Muscle of arm (tissue), 12 donors: ENCODE measurements around the gene CEP162. TPM values are rescaled to one million over a fixed set of nuclear protein-coding genes. Genes with fewer than 3 reads are reported as not detected.
"Not testable (repeated sequence)": the region's sequence is repeated elsewhere in the genome, so short reads cannot be mapped to it uniquely, and the experiment has no call there.

ENCODE experiments used
- DNase-seq: peaks from one replicate; pipeline ENCODE4 v3.0.0-alpha.2; 2013
- polyA plus RNA-seq, 12 donors: library from polyadenylated mRNA; unstranded; fragments of 120-200 nt; gene quantifications; one replicate each; pipeline ENCODE4 v1.2.1, GENCODE V29; 2013; ENCODE audit not compliant: insufficient read length in 12 of 12

The CEP162 gene
- polyA plus RNA-seq, 12 donors: 4.9 to 14.9 (median 8.0) TPM; not detected in 1

DNA sequence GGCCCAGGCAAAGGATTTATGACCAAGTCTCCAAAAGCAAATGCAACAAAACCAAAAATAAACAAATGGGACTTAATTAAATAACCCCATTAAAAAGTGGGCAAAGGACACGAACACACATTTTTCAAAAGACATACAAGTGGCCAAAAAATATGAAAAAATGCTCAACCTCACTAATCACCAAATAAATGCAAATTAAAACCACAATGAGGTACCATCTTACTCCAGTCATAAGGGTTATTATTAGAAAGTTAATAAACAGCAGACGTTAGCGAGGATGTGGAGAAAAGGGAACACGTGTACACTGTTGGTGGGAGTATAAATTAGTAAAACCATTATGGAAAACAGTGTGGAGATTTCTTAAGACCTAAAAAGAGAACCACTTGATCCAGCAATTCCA lies 71.1 kb downstream of the CEP162 start:
- no peak for DNase-seq

DNA sequence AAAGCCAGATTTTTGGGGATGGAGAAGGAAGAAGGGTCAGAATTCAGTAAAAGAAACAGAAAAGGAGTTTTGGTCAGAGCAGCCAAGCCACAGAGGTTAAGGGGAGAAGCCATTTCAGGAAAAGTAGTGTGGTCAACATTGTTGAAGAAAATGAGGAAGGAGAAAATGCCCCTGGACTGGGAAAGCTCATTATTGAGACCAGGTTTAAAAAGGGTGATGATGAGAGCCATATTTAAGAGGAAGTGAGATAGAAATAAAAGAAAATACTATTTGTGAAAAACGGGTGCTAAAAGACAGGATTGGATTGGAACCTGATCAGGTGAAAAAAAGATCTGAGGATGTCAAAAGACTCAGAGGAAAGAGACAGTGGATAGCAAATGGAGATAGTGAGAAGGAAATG lies 75.8 kb downstream of the CEP162 start:
- DNase-seq: no peak

DNA sequence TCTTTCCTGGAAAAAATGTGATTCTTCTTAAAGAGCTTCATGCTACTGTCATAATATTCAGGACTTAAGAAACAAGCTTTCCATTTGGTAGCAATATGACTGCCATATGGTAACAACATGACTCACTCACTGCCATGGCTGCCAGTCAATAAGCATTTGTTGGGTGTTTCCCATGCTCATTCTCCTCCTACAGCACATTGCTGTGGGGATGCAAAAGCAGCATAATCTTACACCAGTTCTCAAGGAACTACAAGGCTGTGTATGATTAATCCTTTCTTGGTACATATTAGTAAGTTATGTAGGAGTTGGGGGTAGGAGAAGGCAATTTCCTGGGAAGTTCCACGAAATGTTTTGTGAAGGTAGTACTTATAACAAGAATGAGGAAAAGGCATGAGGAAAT lies 76.7 kb downstream of the CEP162 start:
- DNase-seq: no peak

DNA sequence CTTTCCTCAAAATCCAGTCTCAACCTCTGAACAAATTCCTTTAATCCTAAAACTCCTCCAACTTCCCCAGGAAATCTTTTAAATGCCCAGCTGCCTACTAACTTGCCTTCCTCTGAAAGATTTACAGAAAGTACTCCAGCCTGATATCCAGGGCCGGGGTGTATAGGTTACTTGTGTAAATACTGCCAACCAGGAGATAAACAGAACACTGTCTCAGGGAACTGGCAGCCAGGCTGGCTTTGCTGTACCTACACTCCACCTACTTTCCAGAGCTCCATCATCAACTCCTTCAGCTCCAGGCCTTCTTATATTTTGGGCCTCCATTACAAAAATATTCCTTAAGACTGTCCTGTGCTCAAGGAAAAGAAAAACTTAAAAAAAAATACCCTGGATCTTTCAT lies 85.9 kb downstream of the CEP162 start:
- no peak for DNase-seq

DNA sequence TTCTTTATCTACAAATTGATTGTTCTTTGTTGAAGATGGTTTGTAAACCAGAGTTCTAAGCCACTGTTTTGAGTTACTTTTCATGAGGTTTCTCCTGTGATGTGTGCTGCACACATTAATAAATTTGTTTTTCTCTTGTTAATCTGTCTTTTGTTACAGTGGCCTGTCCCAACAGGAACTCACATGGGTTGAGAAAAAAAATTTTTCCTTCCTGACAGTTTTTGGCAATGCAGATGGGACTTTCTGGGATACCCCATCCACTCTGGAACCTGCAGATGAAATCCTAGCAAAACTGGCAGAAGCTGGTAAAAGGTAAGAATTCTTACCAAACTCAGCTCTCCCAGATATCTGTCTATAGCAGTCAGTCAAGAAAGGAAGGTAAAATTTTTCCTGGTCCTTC lies 88.1 kb downstream of the CEP162 start:
- no peak for DNase-seq

DNA sequence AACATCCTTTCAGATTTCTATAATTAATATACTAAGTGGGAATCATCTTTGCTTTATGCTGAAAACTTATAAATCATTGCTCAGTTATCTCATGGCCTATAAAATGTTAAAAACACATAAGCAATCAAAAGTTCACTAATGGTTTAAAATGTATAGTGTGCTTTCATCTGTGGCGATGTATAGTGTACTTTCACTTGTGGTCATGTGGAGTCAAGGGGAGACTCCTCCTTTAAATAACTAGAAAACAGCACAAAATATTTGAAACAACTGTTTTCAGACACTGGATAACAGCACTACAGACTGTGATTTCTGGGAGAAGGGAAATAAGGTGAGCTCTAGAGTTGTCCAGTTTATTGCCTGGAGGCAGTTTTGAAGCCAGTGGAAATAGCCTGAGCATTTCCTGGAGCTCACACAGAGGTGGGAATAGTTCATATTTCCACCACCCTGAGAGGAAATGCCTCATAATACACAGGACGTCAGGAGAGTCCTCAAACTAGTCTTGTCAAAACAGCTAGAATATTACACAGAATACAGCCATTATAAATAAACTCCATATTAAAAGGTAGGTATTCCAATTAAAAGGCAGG lies 89.4 kb downstream of the CEP162 start:
- no peak for DNase-seq

DNA sequence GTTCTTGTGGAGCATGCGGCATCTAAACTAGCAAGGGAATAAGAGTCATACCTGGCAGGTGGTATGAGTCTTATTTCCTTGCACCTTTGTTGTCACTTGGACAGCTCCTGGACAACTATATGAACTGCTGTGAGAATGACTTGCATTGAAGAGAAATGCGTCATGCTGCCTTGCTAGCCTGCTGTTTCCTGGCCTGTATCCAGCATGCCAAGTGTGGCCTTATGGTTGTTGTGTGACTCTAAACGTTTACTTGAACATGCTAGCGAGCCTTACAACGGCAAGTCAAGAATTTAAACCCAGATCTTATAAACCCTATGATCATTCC lies 90.4 kb downstream of the CEP162 start:
- DNase-seq: no peak

DNA sequence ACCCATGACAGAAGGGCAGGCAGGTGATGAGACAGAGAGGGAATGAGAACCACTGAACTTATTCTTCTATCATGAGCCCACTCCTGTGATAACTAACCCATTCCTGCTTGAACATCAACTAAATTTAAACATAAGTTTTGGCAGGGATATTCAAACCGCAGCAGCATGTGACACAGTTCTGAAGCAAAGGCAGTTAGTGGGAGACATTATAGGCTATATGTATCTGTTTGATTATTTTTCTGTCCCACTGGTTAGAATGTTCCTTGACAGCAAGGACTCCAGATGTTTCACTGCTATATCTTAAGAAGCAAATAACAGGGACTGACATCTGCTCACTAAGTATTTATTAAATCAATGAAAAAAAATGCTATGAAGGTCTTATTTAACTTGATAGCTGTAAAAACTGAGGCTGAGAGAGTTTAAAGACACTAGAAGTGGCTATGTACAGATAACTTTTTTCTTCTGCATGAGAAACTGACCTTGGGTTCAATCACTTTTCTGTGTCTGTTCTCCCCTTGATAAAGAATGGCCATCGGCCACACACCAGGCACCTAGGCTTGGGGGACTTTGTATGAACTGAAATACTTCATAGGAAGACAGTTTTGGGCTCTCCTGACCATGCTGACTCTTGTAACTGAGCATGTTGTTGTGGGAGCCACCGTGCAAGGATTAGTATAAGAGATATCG lies 90.9 kb downstream of the CEP162 start:
- DNase-seq: no peak

DNA sequence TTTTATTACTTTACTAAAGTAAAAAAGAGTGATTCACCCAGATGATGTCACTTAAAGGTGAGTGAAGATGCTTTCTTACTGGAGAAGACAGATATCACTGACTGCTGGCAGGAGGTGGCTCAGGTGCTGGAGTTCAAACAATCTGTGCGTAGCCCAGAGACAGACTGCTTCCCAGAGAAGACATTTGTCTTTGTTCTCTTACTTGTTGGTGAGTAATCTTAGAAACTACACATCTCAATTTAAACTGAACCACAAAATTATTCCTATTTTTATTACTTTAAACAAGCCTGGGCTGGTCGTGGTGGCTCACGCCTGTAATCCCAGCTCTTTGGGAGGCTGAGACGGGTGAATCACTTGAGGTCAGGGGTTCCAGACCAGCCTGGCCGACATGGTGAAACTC lies 92.2 kb downstream of the CEP162 start:
- no peak for DNase-seq

DNA sequence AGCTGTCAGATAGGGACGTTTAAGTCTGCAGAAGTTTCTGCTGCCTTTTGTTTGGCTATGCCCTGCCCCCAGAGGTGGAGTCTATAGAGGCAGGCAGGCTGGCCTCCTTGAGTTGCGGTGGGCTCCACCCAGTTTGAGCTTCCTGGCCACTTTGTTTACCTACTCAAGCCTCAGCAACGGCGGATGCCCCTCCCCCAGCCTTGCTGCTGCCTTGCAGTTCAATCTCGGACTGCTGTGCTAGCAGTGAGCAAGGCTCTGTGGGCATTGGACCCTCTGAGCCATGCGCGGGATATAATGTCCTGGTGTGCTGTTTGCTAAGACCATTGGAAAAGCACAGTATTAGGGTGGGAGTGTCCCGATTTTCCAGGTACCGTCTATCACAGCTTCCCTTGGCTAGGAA lies 94.1 kb downstream of the CEP162 start:
- not testable (repeated sequence) for DNase-seq

DNA sequence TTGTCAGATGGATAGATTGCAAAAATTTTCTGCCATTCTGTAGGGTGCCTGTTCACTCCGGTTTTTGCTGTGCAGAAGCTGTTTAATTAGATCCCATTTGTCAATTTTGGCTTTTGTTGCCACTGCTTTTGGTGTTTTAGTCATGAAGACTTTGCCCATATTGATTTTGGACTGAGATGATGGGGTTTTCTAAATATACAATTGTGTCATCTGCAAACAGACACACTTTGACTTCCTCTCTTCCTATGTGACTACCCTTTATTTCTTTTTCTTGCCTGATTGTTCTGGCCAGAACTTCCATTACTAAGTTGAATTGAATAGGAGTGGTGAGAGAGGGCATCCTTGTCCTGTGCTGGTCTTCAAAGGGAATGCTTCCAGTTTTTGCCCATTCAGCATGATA lies 97.9 kb downstream of the CEP162 start:
- not testable (repeated sequence) for DNase-seq

DNA sequence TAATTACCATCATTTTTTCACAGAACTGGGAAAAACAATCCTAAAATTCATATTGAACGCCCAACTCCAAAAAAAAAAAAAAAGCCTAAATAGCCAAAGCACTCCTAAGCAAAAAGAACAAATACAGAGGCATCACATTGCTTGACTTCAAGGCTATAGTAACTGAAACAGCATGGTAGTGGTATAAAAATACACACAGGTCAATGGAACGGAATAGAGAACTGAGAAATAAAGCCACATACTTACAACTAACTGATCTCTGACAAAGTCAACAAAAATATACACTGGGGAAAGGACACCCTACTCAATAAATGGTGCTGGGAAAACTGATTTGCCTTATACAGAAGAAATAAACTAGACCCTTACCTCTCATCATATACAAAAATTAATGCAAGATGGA lies 104.3 kb downstream of the CEP162 start:
- no peak for DNase-seq

DNA sequence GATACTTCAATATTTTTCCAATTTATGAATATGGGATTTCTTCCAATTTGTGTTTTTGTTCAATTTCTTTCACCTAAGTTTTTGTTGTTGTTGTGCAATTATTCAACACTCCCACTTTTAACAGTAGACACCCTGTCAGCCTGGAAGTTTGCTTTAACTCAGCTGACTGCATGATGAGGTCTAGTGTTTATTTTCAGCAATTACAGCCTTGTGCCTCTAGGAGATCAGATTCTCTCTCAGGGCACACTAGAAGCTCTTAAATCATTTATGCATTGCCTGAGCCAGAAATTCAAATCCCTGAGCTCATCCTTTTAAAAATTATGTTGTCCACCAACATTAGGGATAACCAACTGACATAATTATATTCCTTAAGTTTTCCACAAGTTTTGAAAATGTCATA lies 108.2 kb downstream of the CEP162 start:
- DNase-seq: no peak

DNA sequence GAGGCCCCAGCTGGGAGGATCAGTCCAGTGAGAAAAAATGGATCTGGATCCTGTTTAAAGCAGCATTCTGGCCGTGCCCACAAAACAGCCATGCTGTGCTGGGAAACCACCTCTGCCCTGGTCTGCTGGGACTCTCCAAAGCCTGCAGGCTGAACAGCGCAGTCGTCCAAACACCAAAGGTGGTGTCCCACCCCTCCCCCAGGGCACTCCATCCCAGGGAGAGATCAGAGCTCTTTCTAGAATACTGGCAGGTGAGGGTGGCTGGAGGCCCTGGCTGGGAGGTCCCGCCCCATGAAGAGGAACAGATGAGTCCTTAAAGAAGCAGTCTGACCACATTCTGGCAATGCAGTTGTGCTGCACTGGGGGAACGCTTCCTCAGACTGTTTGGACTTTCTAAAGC lies 109.3 kb downstream of the CEP162 start:
- DNase-seq: no peak

DNA sequence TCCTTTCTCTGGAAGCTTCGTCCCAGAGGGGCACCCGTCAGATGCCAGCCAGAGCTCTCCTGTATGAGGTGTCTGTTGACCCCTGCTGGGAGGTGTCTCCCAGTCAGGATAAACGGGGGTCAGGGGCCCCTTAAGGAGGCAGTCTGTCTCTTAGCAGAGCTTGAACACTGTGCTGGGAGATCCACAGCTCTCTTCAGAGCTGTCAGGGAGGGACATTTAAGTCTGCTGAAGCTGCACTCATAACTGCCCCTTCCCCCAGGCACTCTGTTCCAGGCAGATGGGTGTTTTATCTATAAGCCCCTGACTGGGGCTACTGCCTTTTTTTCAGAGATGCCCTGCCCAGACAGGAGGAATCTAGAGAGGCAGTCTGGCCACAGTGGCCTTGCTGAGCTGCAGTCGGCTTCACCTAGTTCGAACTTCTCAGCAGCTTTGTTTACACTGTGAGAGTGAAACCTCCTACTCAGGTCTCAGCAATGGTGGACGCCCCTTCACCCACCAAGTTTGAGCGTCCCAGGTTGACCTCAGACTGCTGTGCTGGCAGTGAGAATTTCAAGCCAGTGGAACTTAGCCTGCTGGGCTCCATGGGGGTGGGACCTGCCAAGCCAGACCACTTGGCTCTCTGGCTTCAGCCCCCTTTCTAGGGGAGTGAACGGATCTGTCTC lies 112.4 kb downstream of the CEP162 start:
- not testable (repeated sequence) for DNase-seq

DNA sequence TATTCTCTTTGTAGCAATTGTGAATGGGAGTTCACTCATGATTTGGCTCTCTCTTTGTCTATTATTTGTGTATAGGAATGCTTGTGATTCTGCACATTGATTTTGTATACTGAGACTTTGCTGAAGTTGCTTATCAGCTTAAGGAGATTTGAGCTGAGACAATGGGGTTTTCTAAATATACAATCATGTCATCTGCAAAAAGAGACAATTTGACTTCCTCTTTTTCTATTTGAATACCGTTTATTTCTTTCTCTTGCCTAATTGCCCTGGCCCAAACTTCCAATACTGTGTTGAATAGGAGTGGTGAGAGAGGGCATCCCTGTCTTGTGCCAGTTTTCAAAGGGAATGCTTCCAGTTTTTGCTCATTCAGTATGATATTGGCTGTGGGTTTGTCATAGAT lies 116.1 kb downstream of the CEP162 start:
- DNase-seq: not testable (repeated sequence)

DNA sequence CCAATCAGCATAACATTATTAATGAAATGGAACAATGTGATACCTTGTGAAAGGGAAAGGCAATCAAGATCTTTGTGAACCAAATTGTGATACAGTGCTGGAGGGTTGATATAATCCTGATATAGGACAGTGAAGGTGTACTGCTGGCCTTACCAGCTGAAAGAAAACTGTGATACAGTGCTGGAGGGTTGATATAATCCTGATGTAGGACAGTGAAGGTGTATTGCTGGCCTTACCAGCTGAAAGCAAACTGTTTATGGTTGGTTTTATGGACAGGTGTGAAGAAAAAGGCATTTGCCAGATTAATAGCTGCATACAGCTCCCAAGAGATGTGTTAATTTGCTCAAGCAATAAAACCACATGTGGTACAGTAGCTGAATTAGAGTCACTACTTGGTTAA lies 119.9 kb downstream of the CEP162 start:
- no peak for DNase-seq

DNA sequence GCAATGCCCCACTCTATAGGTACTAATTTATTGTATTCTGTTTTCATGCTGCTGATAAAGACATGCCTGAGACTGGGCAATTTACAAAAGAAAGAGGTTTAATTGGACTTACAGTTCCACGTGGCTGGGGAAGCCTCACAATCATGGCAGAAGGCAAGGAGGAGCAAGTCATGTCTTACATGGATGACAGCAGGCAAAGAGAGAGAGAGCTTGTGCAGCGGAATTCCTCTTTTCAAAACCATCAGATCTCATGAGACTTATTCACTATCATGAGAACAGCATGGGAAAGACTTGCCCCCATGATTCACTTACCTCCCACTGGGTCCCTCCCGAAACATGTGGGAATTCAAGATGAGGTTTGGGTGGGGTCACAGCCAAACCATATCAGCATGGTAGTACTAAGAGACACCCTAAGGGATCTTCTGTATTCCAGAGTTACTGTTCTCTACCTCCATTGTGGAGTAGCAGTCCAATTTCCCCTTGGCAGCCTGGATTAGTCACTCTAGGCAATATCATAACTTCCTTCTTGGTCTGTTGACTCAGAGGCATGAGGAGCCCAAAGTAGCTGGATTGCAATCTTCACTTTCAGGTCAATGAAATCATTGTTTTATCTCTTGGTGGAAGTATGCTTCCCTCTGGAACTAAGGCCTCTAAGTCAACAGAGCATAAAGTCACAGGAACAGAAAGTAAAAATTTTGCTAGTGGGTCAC lies 122.1 kb downstream of the CEP162 start:
- not testable (repeated sequence) for DNase-seq

DNA sequence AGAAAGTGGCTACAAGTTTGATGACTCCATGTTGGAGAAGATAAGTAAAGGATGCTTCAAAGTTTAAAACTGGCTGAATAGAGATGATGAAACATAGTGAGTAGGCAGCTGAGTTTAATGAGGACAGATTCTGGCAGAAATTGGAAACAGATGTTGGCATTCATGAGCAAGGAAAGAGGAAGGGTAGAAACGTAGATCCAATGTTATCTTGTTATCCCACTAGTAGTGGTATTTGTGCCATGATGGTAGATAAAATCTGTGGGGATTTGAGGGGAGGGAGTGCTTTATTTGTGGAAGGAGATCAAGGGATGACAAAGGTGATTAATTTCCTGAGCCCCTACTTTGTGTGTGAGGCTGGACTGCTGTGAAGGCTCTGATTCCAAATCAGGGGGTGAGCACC lies 124.4 kb downstream of the CEP162 start:
- DNase-seq: no peak

DNA sequence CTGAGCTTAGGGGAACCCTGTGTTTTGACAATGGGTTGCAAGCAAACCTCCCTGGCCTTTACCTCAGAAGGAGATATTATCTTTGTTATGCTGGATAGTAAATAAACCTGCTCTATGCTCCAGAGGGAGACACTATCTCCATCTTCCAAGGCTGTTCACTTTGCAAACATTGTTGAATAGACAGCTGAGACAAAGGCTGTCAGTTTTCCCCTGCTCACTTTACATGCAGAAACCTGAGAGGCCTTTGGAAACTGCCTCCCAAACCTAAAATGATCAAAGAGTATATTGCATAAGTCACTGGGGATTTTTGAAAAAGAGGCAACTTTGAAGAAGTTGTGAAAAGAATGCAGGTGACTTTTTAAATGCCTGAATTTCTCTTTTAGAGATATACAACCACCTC lies 132.3 kb downstream of the CEP162 start:
- no peak for DNase-seq

DNA sequence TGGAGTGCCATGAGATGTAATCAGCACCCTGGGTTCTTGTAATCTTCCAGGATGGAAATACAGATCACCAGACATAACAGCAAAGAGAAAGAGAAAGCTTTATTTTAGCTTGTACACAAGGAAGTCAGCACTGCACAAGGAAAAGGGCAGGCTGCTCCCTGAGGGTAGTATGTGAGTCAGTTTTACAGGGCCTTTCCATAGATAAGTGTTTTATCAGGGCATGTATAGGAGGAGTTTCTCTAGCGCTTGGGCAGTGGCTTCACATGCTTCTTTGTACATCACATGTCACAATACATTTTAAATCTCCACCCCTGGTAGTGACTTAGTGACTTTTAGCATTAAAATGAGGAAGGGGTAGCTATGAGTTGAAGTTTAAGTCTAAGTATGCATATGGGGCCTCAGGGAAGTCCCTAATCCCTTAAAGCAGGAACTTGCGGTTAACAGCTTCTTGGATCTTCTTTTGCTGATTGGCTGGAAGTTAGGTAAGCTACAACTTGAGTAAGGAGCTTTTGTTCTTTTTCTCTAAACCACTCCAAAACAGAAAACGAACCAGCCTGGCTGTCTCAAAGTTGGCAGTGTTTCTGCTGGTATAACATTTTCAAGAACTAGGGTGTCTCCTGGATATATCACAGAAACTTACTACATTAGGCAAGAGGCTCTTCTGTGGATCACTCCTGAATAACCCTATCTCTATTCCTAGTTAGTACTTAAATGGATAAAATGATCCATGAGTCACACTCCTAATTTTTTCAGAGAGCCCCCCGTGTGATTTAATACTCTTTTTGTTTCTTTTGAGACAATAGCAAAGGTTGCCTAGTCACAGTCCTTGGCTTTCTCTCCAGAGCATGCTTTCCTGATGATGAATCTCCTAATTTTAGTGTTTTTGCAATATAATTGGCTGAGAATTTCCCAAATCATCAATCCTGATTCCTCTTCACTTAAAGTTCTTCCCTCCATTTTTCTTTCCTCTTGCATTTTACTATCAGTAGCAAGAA lies 133.7 kb downstream of the CEP162 start:
- DNase-seq: no peak

DNA sequence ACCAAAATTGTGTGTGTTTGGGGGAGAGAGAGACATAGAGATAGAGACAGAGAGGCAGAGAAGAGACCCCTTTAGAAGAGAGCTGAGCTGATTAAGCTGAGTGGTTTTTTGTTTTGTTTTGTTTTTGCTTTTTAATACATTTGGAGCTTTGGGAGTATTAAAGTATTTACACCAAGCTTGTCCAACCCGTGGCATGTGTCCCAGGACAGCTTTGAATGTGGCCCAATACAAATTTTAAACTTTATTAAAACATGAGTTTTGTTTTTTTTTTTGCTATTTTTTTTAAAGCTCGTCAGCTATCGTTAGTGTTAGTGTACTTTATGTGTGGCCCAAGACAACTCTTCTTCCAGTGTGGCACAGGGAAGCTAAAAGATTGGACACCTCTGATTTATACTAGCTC lies 137.9 kb downstream of the CEP162 start:
- DNase-seq: no peak
